HG03066 (cell line): ENCODE results near the gene PLVAP.
A peak's percentile ranks its signal among the peaks of the same experiment; 100 is the strongest.

Experiments
- ATAC-seq: cut with Tn5 transposase; IDR thresholded peaks from one replicate; pipeline ENCODE4 v1.9.1; 2021; ENCODE audit warnings: low read depth; ENCODE audit not compliant: unreplicated experiment

The PLVAP gene

GRCh38 chr19:17324357-17325114, 52.6 kb downstream of the PLVAP start:
- no peak for ATAC-seq

GRCh38 chr19:17323964-17324332, 53.2 kb downstream of the PLVAP start:
- ATAC-seq = no peak

GRCh38 chr19:17323300-17323963, 53.7 kb downstream of the PLVAP start:
- no peak for ATAC-seq

GRCh38 chr19:17322854-17323253, 54.3 kb downstream of the PLVAP start:
- ATAC-seq = no peak

GRCh38 chr19:17321655-17322489, 55.3 kb downstream of the PLVAP start:
- ATAC-seq = no peak

- ATAC-seq = no peak
Observed at GRCh38 chr19:17320435-17320834, 56.7 kb downstream of the PLVAP start.

- ATAC-seq = no peak
Observed at GRCh38 chr19:17319473-17320238, 57.5 kb downstream of the PLVAP start.

GRCh38 chr19:17318966-17319365, 58.2 kb downstream of the PLVAP start:
- ATAC-seq = no peak

- ATAC-seq = no peak
Observed at GRCh38 chr19:17314007-17314593, 63.0 kb downstream of the PLVAP start.

- ATAC-seq = no peak
Observed at GRCh38 chr19:17312189-17313113, 64.7 kb downstream of the PLVAP start.

- no peak for ATAC-seq
Observed at GRCh38 chr19:17311455-17312188, 65.5 kb downstream of the PLVAP start.

- no peak for ATAC-seq
Observed at GRCh38 chr19:17309965-17310461, 67.1 kb downstream of the PLVAP start.

GRCh38 chr19:17309198-17309964, 67.8 kb downstream of the PLVAP start, which contains the start of gene DDA1:
DDA1 (plus strand) TSS chr19:17309563; CDS start chr19:17309655, 92 bp downstream.
- ATAC-seq = peak; percentile 71

- ATAC-seq = no peak
Observed at GRCh38 chr19:17307876-17308377, 69.2 kb downstream of the PLVAP start.

- no peak for ATAC-seq
Observed at GRCh38 chr19:17306285-17306714, 70.8 kb downstream of the PLVAP start.

GRCh38 chr19:17305517-17306284, 71.4 kb downstream of the PLVAP start, which contains the start of gene MRPL34:
MRPL34 (plus strand) TSS chr19:17305872; CDS start chr19:17305893, 21 bp downstream.
- peak; percentile 55 for ATAC-seq

GRCh38 chr19:17305216-17305516, 72.0 kb downstream of the PLVAP start:
- no peak for ATAC-seq
